ENCODE results near the gene UGCG.
"Not testable (repeated sequence)": the region's sequence is repeated elsewhere in the genome, so short reads cannot be mapped to it uniquely, and the experiment has no call there.

Gene UGCG

DNA sequence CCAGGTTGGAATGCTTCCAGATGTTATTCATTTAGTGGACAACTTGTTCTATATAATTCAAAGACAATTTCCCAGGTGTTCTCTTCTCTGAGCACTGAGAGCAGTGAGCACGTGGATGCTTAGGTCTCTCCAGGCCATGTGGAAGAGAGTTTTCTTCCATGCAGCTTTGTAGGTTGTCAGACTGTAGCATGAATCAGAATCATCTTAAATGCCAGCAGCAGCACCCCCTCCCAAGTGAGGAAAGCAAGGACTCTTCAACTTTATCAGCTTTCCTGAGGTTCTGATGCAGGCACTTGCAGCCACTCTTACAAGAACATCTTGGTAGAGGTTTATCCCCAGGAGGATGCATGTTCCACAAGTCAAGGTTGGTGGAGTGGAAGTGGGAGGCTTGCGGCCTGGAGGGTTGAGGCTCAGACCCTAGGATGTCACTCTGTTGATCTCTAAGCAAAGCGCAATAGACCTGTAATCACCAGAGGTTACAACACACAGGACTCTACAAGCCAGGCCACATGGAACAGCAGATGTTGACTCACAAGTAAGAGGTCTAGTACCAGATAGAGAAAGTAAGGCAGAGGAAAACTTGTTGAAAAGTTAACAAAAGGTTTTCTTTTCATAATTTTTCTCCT, 47.7 kb downstream of the UGCG start:
- TF ChIP-seq CTCF (IDR thresholded peaks at IDR 0.05; ENCODE audit: low read depth, low read length), result no peak
- H3K9me3 ChIP-seq, result no peaks in the 10 kb centered on the region
- H3K4me3 ChIP-seq (ENCODE audit: low read depth, low read length), result no peak overlapping the region
- no peak for DNase-seq
- H3K27me3 ChIP-seq, result no peaks in the 10 kb centered on the region
- H3K4me1 ChIP-seq, result no peaks in the 10 kb centered on the region
- no peaks in the 10 kb centered on the region for H3K36me3 ChIP-seq

GRCh38 chr9:111945216-111945615, 48.6 kb downstream of the UGCG start:
- H3K9me3 ChIP-seq, result no peaks in the 10 kb centered on the region
- no peaks in the 10 kb centered on the region for H3K36me3 ChIP-seq
- DNase-seq, result no peak
- H3K27me3 ChIP-seq, result no peaks in the 10 kb centered on the region
- TF ChIP-seq CTCF (IDR thresholded peaks at IDR 0.05; ENCODE audit: low read depth, low read length), result no peak
- H3K4me1 ChIP-seq, result no peaks in the 10 kb centered on the region
- H3K4me3 ChIP-seq (ENCODE audit: low read depth, low read length), result no peak overlapping the region

GRCh38 chr9:111948109-111948508, 51.5 kb downstream of the UGCG start:
- not testable (repeated sequence) for DNase-seq; H3K9me3 ChIP-seq; H3K4me1 ChIP-seq; H3K27me3 ChIP-seq; H3K4me3 ChIP-seq (ENCODE audit: low read depth, low read length); H3K36me3 ChIP-seq

- no peak for DNase-seq
- no peak for TF ChIP-seq CTCF (IDR thresholded peaks at IDR 0.05; ENCODE audit: low read depth, low read length)
- no peaks in the 10 kb centered on the region for H3K27me3 ChIP-seq
- no peaks in the 10 kb centered on the region for H3K4me1 ChIP-seq
- H3K9me3 ChIP-seq, result no peaks in the 10 kb centered on the region
- H3K4me3 ChIP-seq (ENCODE audit: low read depth, low read length), result no peak overlapping the region
- no peaks in the 10 kb centered on the region for H3K36me3 ChIP-seq
Observed at GRCh38 chr9:111948951-111949350, 52.3 kb downstream of the UGCG start.

DNA sequence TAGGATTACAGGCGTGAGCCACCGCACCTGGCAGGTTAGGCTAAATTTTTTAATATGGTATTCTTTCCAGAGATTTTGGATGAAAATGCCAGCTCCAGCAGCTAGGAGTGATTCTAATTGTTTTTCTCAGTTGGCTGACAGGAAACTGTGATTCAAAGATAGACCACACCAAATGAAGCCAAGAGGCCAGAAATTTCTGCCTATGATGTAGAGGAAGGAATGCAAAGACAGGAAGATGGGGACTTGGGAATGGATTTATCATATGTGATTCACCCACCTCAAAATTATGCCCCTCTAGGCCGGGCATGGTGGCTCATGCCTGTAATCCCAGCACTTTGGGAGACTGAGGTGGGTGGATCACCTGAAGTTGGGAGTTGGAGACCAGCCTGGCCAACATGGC, 53.3 kb downstream of the UGCG start:
- Histone ChIP-seq H3K36me3 (no peaks in the 10 kb centered on the region), H3K4me3 (ENCODE audit: low read depth, low read length) (no peak overlapping the region), H3K4me1 (no peaks in the 10 kb centered on the region), H3K27me3 (no peaks in the 10 kb centered on the region), H3K9me3 (no peaks in the 10 kb centered on the region)
- no peak for DNase-seq
- TF ChIP-seq CTCF (IDR thresholded peaks at IDR 0.05; ENCODE audit: low read depth, low read length), result no peak

- H3K9me3 ChIP-seq, result no peaks in the 10 kb centered on the region
- DNase-seq, result no peak
- no peaks in the 10 kb centered on the region for H3K27me3 ChIP-seq
- H3K36me3 ChIP-seq, result no peaks in the 10 kb centered on the region
- no peak for TF ChIP-seq CTCF (IDR thresholded peaks at IDR 0.05; ENCODE audit: low read depth, low read length)
- no peak overlapping the region for H3K4me3 ChIP-seq (ENCODE audit: low read depth, low read length)
- no peaks in the 10 kb centered on the region for H3K4me1 ChIP-seq
Observed at GRCh38 chr9:111952559-111952958, 55.9 kb downstream of the UGCG start.

DNA sequence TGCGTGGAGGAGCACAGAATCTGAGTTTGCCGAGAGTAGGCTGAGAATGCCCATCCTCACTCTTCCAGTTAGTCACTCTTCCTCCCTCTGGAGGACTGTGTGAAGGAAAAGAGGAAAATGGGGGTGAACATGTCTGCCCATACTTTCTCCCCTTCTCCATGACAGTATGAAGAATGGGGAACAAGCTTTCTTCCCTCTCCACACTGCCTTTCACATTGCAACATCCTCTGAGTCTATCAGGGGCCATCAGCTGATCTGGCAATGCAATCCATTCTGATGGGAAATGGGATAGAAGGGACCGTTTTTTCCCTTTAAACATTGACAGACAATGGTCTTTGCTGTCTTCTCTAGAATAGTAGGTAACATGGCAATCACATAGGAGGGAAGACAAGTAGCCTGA, 56.8 kb downstream of the UGCG start:
- DNase-seq, result no peak
- no peak overlapping the region for H3K4me3 ChIP-seq (ENCODE audit: low read depth, low read length)
- H3K27me3 ChIP-seq, result 0 out of 2 replicates have a peak, but pooled peaks cover 2% of the 10 kb centered on the region
- no peaks in the 10 kb centered on the region for H3K9me3 ChIP-seq
- no peak for TF ChIP-seq CTCF (IDR thresholded peaks at IDR 0.05; ENCODE audit: low read depth, low read length)
- H3K36me3 ChIP-seq, result no peaks in the 10 kb centered on the region
- H3K4me1 ChIP-seq, result no peaks in the 10 kb centered on the region
